Right lobe of liver (tissue), 6 donors: ENCODE measurements around the gene FTO. TPM values are rescaled to one million over a fixed set of nuclear protein-coding genes. Genes with fewer than 3 reads are reported as not detected.

Experiments used
- ATAC-seq, 4 donors: fragments of 200-7000 bp; cut with Tn5 transposase; one replicate each; pipeline ENCODE4 v1.9.1; 2020; ENCODE audit warnings: mild to moderate bottlenecking in 4 of 4, moderate library complexity in 4 of 4
- DNase-seq, 3 donors: peaks; one replicate each; pipeline ENCODE4 v3.0.0-alpha.2; 2020
- H3K27ac ChIP-seq, 3 donors: fragments of 200-600 bp; one replicate each; pipeline ENCODE4 v1.8.0; 2022
- H3K27me3 ChIP-seq, 2 donors: fragments of 200-600 bp; one replicate each; pipeline ENCODE4 v1.8.0; 2022
- H3K36me3 ChIP-seq, 4 donors: fragments of 200-600 bp; sonication (generic) in 1 of 4; one replicate each; pipeline versions ENCODE4 v1.5.1 to v1.8.0; 2017 to 2022; ENCODE audit warnings: control low read depth in 1 of 4
- H3K4me1 ChIP-seq, 4 donors: fragments of 200-600 bp; sonication (generic) in 1 of 4; one replicate each; pipeline versions ENCODE4 v1.5.1 to v1.8.0; 2017 to 2022; ENCODE audit warnings: control low read depth in 1 of 4
- H3K4me3 ChIP-seq, 3 donors: fragments of 200-600 bp; one replicate each; pipeline ENCODE4 v1.8.0; 2022
- H3K9me3 ChIP-seq, 4 donors: fragments of 200-600 bp; sonication (generic) in 1 of 4; one replicate each; pipeline versions ENCODE4 v1.5.1 to v1.8.0; 2017 to 2022; ENCODE audit warnings: control low read depth in 1 of 4
- POLR2A ChIP-seq: fragments of 450-650 bp; IDR thresholded peaks from one replicate; pipeline ENCODE4 v1.6.1; 2017; ENCODE audit warnings: antibody characterized with exemption, mild to moderate bottlenecking
- WGBS: methylation state at CpG from one replicate; pipeline ENCODE4 v1.1.6; 2018; ENCODE audit warnings: low coverage, low lambda C conversion rate; ENCODE audit not compliant: insufficient coverage; ENCODE audit errors: missing lambda C conversion rate; 5-methylcytosine and 5-hydroxymethylcytosine counted together
- intact Hi-C, 2 donors: fragments of 100-400 bp; cut with DNase I; formaldehyde crosslinking; loops; one replicate each; pipeline versions ENCODE4 v1.11.2 to v1.14.1; 2022
- total RNA-seq, 6 experiments: library from RNA; depleted of rRNA in 2 of 6; stranded (reverse); fragments of >200 nt in 2 of 6; fragmentation: NEBNext Ultra II Directional in 3 of 6; extraction: Animal tissue kit (Norgen Biotek cat#: 25700) in 3 of 6; gene quantifications; one replicate each; pipeline versions ENCODE4 v1.1.0 to v1.2.4, GENCODE V29; 2016 to 2023
- TF ChIP-seq, protein P1 (sequence below), 4 donors: fragments of 200-600 bp in 3 of 4; fragments of 450-650 bp in 1 of 4; IDR thresholded peaks; one replicate each; pipeline versions ENCODE4 v1.5.1 to v1.8.0; 2016 to 2022; ENCODE audit warnings: antibody characterized with exemption in 4 of 4, mild to moderate bottlenecking in 2 of 4
- donor health status: DM: no; HTN: yes; CAD: no.
- donor health status: DM: no; HTN: no; CAD: no.
- donor health status: DM: no; HTN: no; CAD: no.
- donor health status: DM: no; HTN: yes; CAD: no.
- donor health status: DM: no; HTN: yes; CAD: no.

The FTO gene
- total RNA-seq, 6 experiments from 2014 or later: 28.9 to 51.6 (median 33.6) TPM

DNA sequence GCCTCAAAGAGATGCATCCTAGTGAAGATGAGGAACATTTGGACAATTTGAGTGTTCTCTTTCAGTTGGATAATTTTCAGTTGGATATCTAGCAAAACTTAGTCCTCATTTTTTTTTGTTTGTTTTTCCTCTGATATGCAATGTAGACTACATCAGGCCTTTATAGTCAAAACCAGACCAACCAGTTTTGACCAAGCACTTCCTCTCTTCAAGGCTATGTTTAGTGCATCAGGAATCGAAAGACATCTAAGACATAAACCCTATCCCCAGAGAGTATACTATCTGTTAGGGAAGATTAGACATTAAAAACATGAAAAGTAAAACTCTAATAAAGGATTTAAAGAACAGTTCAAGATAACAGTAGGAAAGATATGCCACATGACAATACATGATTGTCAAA, 326.5 kb downstream of the FTO start:
- ATAC-seq (no peak), DNase-seq (no peak)
- WGBS: 73% methylated on average over 1 of the region's 1 CpG

DNA sequence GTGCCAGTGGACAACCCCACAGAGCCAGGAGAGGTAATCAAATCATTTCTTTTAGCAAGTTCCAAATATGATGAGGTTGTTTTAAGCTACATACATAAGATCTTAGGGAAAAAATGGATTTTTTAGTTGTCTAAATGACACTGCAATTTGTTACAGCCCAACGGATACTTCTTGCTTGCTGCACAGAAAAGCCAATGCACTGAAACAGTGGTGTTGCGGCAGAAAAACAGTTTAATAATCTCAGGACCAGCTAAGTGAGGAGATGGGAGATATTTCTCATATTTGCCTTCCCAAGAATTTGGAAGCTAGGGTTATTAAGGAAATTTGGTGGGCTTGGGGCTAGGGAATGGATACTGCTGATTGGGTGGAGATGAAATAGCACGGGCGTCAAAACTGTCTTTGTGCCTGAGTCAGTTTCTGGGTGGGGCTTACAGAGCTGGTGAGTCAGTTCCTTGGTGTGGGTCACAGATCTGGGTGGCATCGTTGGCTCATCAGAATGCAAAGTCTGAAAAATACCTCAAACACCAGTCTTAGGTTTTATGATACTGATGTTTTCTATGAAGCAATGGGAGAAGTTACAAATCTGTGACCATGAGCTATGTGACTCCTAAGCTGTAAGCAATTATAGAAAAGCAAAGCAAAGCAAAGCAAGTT, 327.3 kb downstream of the FTO start:
- Histone ChIP-seq H3K27me3 (no peaks in the 10 kb centered on the region), H3K9me3 (peaks cover 0 to 7% (median 0%) of the 10 kb centered on the region in 4 donors), H3K27ac (no peak overlapping the region), H3K4me3 (no peak overlapping the region), H3K4me1 (no peaks in the 10 kb centered on the region), H3K36me3 (peaks cover 0 to 2% (median 0%) of the 10 kb centered on the region in 4 donors)
- TF ChIP-seq, protein P1, sequence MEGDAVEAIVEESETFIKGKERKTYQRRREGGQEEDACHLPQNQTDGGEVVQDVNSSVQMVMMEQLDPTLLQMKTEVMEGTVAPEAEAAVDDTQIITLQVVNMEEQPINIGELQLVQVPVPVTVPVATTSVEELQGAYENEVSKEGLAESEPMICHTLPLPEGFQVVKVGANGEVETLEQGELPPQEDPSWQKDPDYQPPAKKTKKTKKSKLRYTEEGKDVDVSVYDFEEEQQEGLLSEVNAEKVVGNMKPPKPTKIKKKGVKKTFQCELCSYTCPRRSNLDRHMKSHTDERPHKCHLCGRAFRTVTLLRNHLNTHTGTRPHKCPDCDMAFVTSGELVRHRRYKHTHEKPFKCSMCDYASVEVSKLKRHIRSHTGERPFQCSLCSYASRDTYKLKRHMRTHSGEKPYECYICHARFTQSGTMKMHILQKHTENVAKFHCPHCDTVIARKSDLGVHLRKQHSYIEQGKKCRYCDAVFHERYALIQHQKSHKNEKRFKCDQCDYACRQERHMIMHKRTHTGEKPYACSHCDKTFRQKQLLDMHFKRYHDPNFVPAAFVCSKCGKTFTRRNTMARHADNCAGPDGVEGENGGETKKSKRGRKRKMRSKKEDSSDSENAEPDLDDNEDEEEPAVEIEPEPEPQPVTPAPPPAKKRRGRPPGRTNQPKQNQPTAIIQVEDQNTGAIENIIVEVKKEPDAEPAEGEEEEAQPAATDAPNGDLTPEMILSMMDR (IDR thresholded peaks at IDR 0.05): no peak
- no peak for TF ChIP-seq POLR2A
- intact Hi-C loops: no loop called here
- DNase-seq: no peak
- WGBS: 87% methylated on average over 5 of the region's 5 CpGs
- no peak for ATAC-seq

More for the DNA sequence above, 326.5 kb downstream of the FTO start:
- TF ChIP-seq POLR2A: no peak
- TF ChIP-seq, protein P1 (IDR thresholded peaks at IDR 0.05): no peak
- H3K4me3 ChIP-seq: no peak overlapping the region
- intact Hi-C loops: no loop called here
- peaks cover 0 to 7% (median 0%) of the 10 kb centered on the region in 4 donors for H3K9me3 ChIP-seq
- no peaks in the 10 kb centered on the region for H3K4me1 ChIP-seq
- H3K36me3 ChIP-seq: peaks cover 0 to 2% (median 0%) of the 10 kb centered on the region in 4 donors
- H3K27ac ChIP-seq: no peak overlapping the region
- H3K27me3 ChIP-seq: no peaks in the 10 kb centered on the region

DNA sequence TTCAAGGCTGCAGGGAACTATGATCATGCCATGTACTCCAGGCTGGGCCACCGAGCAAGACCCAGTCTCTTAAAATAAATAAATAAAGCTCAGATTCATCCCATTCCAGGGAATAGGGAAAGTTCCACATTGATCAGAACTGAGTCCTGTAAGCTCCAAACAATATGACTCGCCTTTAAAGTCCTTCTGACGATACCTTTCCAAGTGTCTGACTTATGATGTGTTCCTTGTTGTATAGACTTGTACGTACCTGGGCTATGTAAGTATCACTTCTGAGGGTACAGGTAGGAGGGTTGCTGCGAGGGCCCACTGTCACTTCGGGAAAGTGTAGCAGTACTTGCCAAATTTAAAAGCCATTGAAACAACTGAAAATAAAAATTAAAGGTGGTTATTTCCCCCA, 329.8 kb downstream of the FTO start:
- 97% methylated on average over 6 of the region's 6 CpGs for WGBS
- DNase-seq (no peak), ATAC-seq (no peak)
- H3K4me1 ChIP-seq: no peaks in the 10 kb centered on the region
- peaks cover 0 to 7% (median 0%) of the 10 kb centered on the region in 4 donors for H3K9me3 ChIP-seq
- no peak for TF ChIP-seq POLR2A
- TF ChIP-seq, protein P1 (IDR thresholded peaks at IDR 0.05): no peak
- H3K4me3 ChIP-seq: no peak overlapping the region
- no peak overlapping the region for H3K27ac ChIP-seq
- intact Hi-C loops: no loop called here
- no peaks in the 10 kb centered on the region for H3K27me3 ChIP-seq
- H3K36me3 ChIP-seq: peaks cover 0 to 2% (median 0%) of the 10 kb centered on the region in 4 donors

DNA sequence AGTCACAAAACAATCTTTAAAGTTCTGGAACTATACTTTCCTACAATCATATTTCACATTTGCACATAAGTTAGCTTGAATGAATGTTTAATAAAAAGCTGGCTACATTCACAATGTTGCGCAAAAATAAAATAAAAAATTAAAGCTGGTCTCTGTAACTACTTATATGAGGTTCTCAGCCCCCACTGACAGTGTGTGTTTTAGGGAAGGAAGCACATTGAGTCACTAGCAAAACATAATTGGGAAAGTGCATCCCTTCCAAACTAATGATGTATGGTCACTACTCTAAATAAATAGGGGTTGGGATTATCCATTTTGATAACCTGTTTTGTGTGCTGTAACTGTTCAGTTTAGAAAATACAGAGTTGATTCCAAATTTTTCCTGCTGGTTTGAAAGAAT, 330.7 kb downstream of the FTO start:
- TF ChIP-seq, protein P1 (IDR thresholded peaks at IDR 0.05): no peak
- no peak for TF ChIP-seq POLR2A
- ATAC-seq (no peak), DNase-seq (no peak)
- intact Hi-C loops: no loop called here
- no peaks in the 10 kb centered on the region for H3K4me1 ChIP-seq
- no peaks in the 10 kb centered on the region for H3K27me3 ChIP-seq
- H3K27ac ChIP-seq: no peak overlapping the region
- H3K9me3 ChIP-seq: peaks cover 0 to 7% (median 0%) of the 10 kb centered on the region in 4 donors
- 88% methylated on average over 1 of the region's 1 CpG for WGBS
- no peak overlapping the region for H3K4me3 ChIP-seq
- H3K36me3 ChIP-seq: peaks cover 0 to 2% (median 0%) of the 10 kb centered on the region in 4 donors
